Measurements from ENCODE around the gene HBM.

Gene HBM

GRCh38 chr16:181565-182021 is 15.8 kb downstream of the HBM start:
- TF ChIP-seq, protein P1, sequence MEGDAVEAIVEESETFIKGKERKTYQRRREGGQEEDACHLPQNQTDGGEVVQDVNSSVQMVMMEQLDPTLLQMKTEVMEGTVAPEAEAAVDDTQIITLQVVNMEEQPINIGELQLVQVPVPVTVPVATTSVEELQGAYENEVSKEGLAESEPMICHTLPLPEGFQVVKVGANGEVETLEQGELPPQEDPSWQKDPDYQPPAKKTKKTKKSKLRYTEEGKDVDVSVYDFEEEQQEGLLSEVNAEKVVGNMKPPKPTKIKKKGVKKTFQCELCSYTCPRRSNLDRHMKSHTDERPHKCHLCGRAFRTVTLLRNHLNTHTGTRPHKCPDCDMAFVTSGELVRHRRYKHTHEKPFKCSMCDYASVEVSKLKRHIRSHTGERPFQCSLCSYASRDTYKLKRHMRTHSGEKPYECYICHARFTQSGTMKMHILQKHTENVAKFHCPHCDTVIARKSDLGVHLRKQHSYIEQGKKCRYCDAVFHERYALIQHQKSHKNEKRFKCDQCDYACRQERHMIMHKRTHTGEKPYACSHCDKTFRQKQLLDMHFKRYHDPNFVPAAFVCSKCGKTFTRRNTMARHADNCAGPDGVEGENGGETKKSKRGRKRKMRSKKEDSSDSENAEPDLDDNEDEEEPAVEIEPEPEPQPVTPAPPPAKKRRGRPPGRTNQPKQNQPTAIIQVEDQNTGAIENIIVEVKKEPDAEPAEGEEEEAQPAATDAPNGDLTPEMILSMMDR (IDR thresholded peaks at IDR 0.05; ENCODE audit: low read depth, low read length): peak; percentile 71
- TF ChIP-seq, protein P2, sequence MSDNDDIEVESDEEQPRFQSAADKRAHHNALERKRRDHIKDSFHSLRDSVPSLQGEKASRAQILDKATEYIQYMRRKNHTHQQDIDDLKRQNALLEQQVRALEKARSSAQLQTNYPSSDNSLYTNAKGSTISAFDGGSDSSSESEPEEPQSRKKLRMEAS (IDR thresholded peaks at IDR 0.05; ENCODE audit: low read depth, low read length): no peak
- no peak for TF ChIP-seq POLR2A (IDR thresholded peaks at IDR 0.05; ENCODE audit: extremely low read depth, insufficient read length)
- DNase-seq (ENCODE audit: low read depth): no peak
- H3K4me3 ChIP-seq (ENCODE audit: low read depth, low read length): no peak overlapping the region

GRCh38 chr16:183005-183404 is 17.2 kb downstream of the HBM start:
- no peak for TF ChIP-seq MYC (IDR thresholded peaks at IDR 0.05; ENCODE audit: low read depth, low read length)
- TF ChIP-seq, protein P1 (IDR thresholded peaks at IDR 0.05; ENCODE audit: low read depth, low read length): no peak
- TF ChIP-seq, protein P2 (IDR thresholded peaks at IDR 0.05; ENCODE audit: low read depth, low read length): no peak
- TF ChIP-seq POLR2A (IDR thresholded peaks at IDR 0.05; ENCODE audit: extremely low read depth, insufficient read length): no peak
- H3K4me3 ChIP-seq (ENCODE audit: low read depth, low read length): no peak overlapping the region
- no peak for DNase-seq (ENCODE audit: low read depth)

DNA sequence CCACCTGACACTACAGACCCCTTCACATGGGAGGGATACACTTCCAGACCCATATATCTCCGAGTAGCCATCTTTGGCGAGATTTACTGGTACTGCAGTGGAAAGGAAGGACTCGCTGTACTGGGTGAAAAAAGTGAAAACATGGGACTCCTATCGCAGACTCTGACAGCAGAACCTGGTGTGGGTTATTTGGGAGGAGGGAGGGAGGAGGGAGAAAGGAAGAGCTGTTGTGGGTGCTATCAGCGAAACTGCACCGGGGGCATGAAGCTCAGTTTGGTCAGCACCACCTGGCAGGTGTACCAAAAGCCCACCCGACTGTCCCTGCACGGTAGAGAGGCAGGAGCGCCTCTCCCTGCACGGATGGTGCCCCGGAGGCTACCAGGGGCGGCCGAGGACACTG is 19.4 kb downstream of the HBM start:
- no peak for DNase-seq (ENCODE audit: low read depth)
- TF ChIP-seq, protein P1 (IDR thresholded peaks at IDR 0.05; ENCODE audit: low read depth, low read length): no peak
- TF ChIP-seq POLR2A (IDR thresholded peaks at IDR 0.05; ENCODE audit: extremely low read depth, insufficient read length) (no peak), MYC (IDR thresholded peaks at IDR 0.05; ENCODE audit: low read depth, low read length) (no peak)
- TF ChIP-seq, protein P2 (IDR thresholded peaks at IDR 0.05; ENCODE audit: low read depth, low read length): no peak
- no peak overlapping the region for H3K4me3 ChIP-seq (ENCODE audit: low read depth, low read length)

DNA sequence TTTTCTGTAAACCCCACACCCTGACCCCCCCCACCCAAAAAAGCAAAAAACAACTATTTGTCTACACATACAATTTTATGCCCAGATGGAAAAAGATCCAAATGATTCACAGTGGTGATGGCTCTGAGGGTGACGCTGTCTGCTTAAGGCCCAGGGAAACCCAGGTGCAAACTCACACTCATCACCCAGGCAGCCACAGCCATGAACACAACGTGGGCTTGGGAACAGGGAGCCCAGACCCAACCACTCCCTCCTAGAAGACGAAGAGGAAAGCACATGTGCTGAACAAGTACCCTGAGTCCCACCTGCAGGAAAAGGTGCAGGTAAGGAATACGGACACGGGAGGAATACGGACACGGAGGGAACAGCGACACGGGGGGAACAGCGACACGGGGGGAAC is 19.9 kb downstream of the HBM start:
- DNase-seq (ENCODE audit: low read depth): no peak
- H3K4me3 ChIP-seq (ENCODE audit: low read depth, low read length): no peak overlapping the region
- TF ChIP-seq MYC (IDR thresholded peaks at IDR 0.05; ENCODE audit: low read depth, low read length) (no peak), POLR2A (IDR thresholded peaks at IDR 0.05; ENCODE audit: extremely low read depth, insufficient read length) (no peak)
- TF ChIP-seq, protein P1 (IDR thresholded peaks at IDR 0.05; ENCODE audit: low read depth, low read length): no peak
- TF ChIP-seq, protein P2 (IDR thresholded peaks at IDR 0.05; ENCODE audit: low read depth, low read length): no peak

- H3K4me3 ChIP-seq (ENCODE audit: low read depth, low read length): no peak overlapping the region
- TF ChIP-seq, protein P2 (IDR thresholded peaks at IDR 0.05; ENCODE audit: low read depth, low read length): no peak
- TF ChIP-seq MYC (IDR thresholded peaks at IDR 0.05; ENCODE audit: low read depth, low read length): no peak
- TF ChIP-seq POLR2A (IDR thresholded peaks at IDR 0.05; ENCODE audit: extremely low read depth, insufficient read length): no peak
- DNase-seq (ENCODE audit: low read depth): no peak
Measured at GRCh38 chr16:187330-187729, 21.6 kb downstream of the HBM start.

- TF ChIP-seq, protein P2 (IDR thresholded peaks at IDR 0.05; ENCODE audit: low read depth, low read length): no peak
- TF ChIP-seq, protein P1 (IDR thresholded peaks at IDR 0.05; ENCODE audit: low read depth, low read length): no peak
- TF ChIP-seq MYC (IDR thresholded peaks at IDR 0.05; ENCODE audit: low read depth, low read length) (no peak), POLR2A (IDR thresholded peaks at IDR 0.05; ENCODE audit: extremely low read depth, insufficient read length) (no peak)
- peak; percentile 15 for DNase-seq (ENCODE audit: low read depth)
- no peak overlapping the region for H3K4me3 ChIP-seq (ENCODE audit: low read depth, low read length)
Measured at GRCh38 chr16:188674-189073, 22.9 kb downstream of the HBM start.
